GM12878 (cell line): ENCODE measurements around the gene TAF10. TPM values are rescaled to one million over a fixed set of nuclear protein-coding genes. Genes with fewer than 3 reads are reported as not detected.
A peak's percentile ranks its signal among the peaks of the same experiment; 100 is the strongest.

Experiments
- ATAC-seq: fragments of 200-7000 bp; cut with Tn5 transposase; 3 replicates; pipeline ENCODE4 v1.9.1; 2020; ENCODE audit warnings: mild to moderate bottlenecking, moderate library complexity
- BruUV-seq: library from RNA; stranded (reverse); fragments of 400-500 nt; replicated peaks from 2 replicates; lab custom pipeline; 2021; lab: Mats Ljungman, UMichigan
- CTCF ChIA-PET: fragments of 300-600 bp; sonication (Branson Sonifier 250); formaldehyde crosslinking; extraction: SDS; loops from one replicate; lab custom pipeline; 2021; ENCODE audit warnings: inconsistent platforms; lab: Yijun Ruan, JAX
- POLR2A ChIA-PET: fragments of 350-600 bp; formaldehyde crosslinking; extraction: SDS; loops from one replicate; lab custom pipeline; 2021; ENCODE audit warnings: inconsistent platforms; lab: Charles Lee
- RAD21 ChIA-PET: fragments of 300-600 bp; sonication (Branson Sonifier 250); formaldehyde crosslinking; loops from one replicate; lab custom pipeline; 2023; ENCODE audit warnings: antibody characterized with exemption; ENCODE audit not compliant: unreplicated experiment; lab: Charles Lee
- SMC1A ChIA-PET: fragments of 300-600 bp; sonication (Branson Sonifier 250); formaldehyde crosslinking; loops from one replicate; lab custom pipeline; 2023; ENCODE audit not compliant: unreplicated experiment, uncharacterized antibody; lab: Charles Lee
- DNase-seq: peaks from one replicate; pipeline ENCODE4 v3.0.0-alpha.2; 2011; ENCODE audit warnings: low read depth, low spot score
- FAIRE-seq: peaks from 3 replicates; lab custom pipeline; 2011; peaks lifted over from hg19 to GRCh38; lab: Jason Lieb, UNC
- H2AFZ ChIP-seq: 2 replicates; pipeline ENCODE4 v1.6.0; 2011; ENCODE audit warnings: low read depth, low read length, control low read depth; ENCODE audit not compliant: control insufficient read depth
- H3K27ac ChIP-seq: 2 replicates; pipeline ENCODE4 v1.5.1; 2011; ENCODE audit warnings: control low read depth; ENCODE audit not compliant: control insufficient read depth, insufficient read depth
- H3K27me3 ChIP-seq, 2 experiments: replicated peaks in 1 of 2; 2 replicates each; pipeline versions ENCODE4 v1.6.0 to v1.6.1; 2011; ENCODE audit warnings: low read length in 1 of 2; ENCODE audit not compliant: control insufficient read depth in 2 of 2, insufficient read depth in 2 of 2
- H3K36me3 ChIP-seq, 2 experiments: 2 replicates each; pipeline ENCODE4 v1.5.1; 2011; ENCODE audit warnings: low read length in 1 of 2; ENCODE audit not compliant: control insufficient read depth in 2 of 2, insufficient read depth in 2 of 2
- H3K4me1 ChIP-seq: 2 replicates; pipeline ENCODE4 v1.6.1; 2011; ENCODE audit warnings: mild to moderate bottlenecking, low read length, moderate library complexity, mixed read lengths; ENCODE audit not compliant: control insufficient read depth, insufficient read depth
- H3K4me2 ChIP-seq: 2 replicates; pipeline ENCODE4 v1.6.0; 2011; ENCODE audit warnings: control low read depth; ENCODE audit not compliant: control insufficient read depth, insufficient read depth
- H3K4me3 ChIP-seq: fragments of 200-600 bp; sonication (generic); 2 replicates; pipeline ENCODE4 v1.5.1; 2016
- H3K79me2 ChIP-seq: 2 replicates; pipeline ENCODE4 v1.6.0; 2011; ENCODE audit warnings: low read length; ENCODE audit not compliant: control insufficient read depth, insufficient read depth
- H3K9ac ChIP-seq: 2 replicates; pipeline ENCODE4 v1.8.0; 2011; ENCODE audit warnings: low read length, control low read depth, mixed read lengths; ENCODE audit not compliant: control insufficient read depth, insufficient read depth
- H3K9me3 ChIP-seq: replicated peaks from 3 replicates; pipeline ENCODE4 v1.5.1; 2011; ENCODE audit warnings: mild to moderate bottlenecking, low read length; ENCODE audit not compliant: control insufficient read depth, insufficient read depth
- H4K20me1 ChIP-seq: 2 replicates; pipeline ENCODE4 v1.6.0; 2011; ENCODE audit not compliant: control insufficient read depth, insufficient read depth
- BMI1 ChIP-seq: fragments of 450-650 bp; IDR thresholded peaks from 2 replicates; pipeline ENCODE4 v1.6.1; 2016; ENCODE audit warnings: mild to moderate bottlenecking, moderate library complexity, borderline replicate concordance
- E4F1 ChIP-seq: fragments of 450-650 bp; IDR thresholded peaks from 2 replicates; pipeline ENCODE4 v1.6.1; 2018; ENCODE audit warnings: borderline replicate concordance, mild to moderate bottlenecking; ENCODE audit not compliant: partially characterized antibody
- JUND ChIP-seq: IDR thresholded peaks from 2 replicates; pipeline ENCODE4 v1.6.1; 2012; ENCODE audit warnings: low read depth, mild to moderate bottlenecking, low read length, improper control_type of control experiment, moderate library complexity
- PKNOX1 ChIP-seq: fragments of 450-650 bp; IDR thresholded peaks from 2 replicates; pipeline ENCODE4 v1.6.1; 2016; ENCODE audit warnings: mild to moderate bottlenecking
- RBBP5 ChIP-seq: fragments of 200-600 bp; sonication (generic); conservative IDR thresholded peaks from 2 replicates; pipeline ENCODE4 v1.6.1; 2016
- YY1 ChIP-seq: IDR thresholded peaks from 2 replicates; pipeline ENCODE4 v1.6.1; 2011; ENCODE audit warnings: low read depth, mild to moderate bottlenecking, low read length
- ZBTB4 ChIP-seq: fragments of 450-650 bp; formaldehyde crosslinking; IDR thresholded peaks from 2 replicates; pipeline ENCODE4 v1.4.0; 2022; ENCODE audit warnings: mild to moderate bottlenecking, moderate library complexity
- WGBS: methylation state at CpG from one replicate; pipeline ENCODE4 v1.1.6; 2016; ENCODE audit warnings: low lambda C conversion rate; ENCODE audit not compliant: insufficient replicate concordance, insufficient coverage; ENCODE audit errors: missing lambda C conversion rate; 5-methylcytosine and 5-hydroxymethylcytosine counted together
- in situ Hi-C: fragments of 300-500 bp; cut with MboI; formaldehyde crosslinking; loops from 9 replicates; pipeline ENCODE4 v1.14.3; 2018; ENCODE audit warnings: mixed read lengths
- intact Hi-C: fragments of 100-400 bp; cut with micrococcal nuclease; formaldehyde crosslinking; loops from one replicate; pipeline ENCODE4 v1.14.2; 2022; ENCODE audit not compliant: unreplicated experiment
- polyA plus RNA-seq, 11 experiments: library from polyadenylated mRNA; depleted of rRNA in 4 of 11; unstranded in 6 of 11; stranded (reverse) in 5 of 11; fragments of >200 nt; fragmentation: Nextera tagmentation in 4 of 11; fragmentation: Illumina TruSeq in 1 of 11; extraction: Ambion mirVana in 4 of 11; extraction: Trizol in 1 of 11; gene quantifications; 1 replicate in 1 of 11; 2 replicates in 10 of 11; pipeline versions ENCODE4 v1.2.1 to v1.2.3, GENCODE V29; 2011 to 2016; ENCODE audit warnings: inconsistent platforms in 2 of 11, missing spikeins in 2 of 11, low read depth in 1 of 11
- total RNA-seq, 4 experiments: library from RNA; depleted of rRNA in 3 of 4; stranded (reverse); fragments of >200 nt in 3 of 4; fragmentation: Illumina TruSeq in 1 of 4; extraction: Trizol in 1 of 4; gene quantifications; 2 replicates each; pipeline versions ENCODE4 v1.2.1 to v1.2.3, GENCODE V29; 2013 to 2021
- TF ChIP-seq, protein P1 (sequence below): IDR thresholded peaks from 2 replicates; pipeline ENCODE4 v1.6.1; 2011; ENCODE audit warnings: borderline replicate concordance, low read depth, mild to moderate bottlenecking, moderate library complexity, low read length; ENCODE audit not compliant: insufficient read depth, poor library complexity, severe bottlenecking
- TF ChIP-seq, protein P2 (sequence below): fragments of 450-650 bp; IDR thresholded peaks from 2 replicates; pipeline ENCODE4 v1.6.1; 2017; ENCODE audit warnings: borderline replicate concordance

The TAF10 gene
- total and polyA plus RNA-seq, 10 of the 15 experiments (the other 5 are each of a cell fraction or from before 2014, with no cell fraction given): 26.7 to 251 (median 149) TPM

DNA sequence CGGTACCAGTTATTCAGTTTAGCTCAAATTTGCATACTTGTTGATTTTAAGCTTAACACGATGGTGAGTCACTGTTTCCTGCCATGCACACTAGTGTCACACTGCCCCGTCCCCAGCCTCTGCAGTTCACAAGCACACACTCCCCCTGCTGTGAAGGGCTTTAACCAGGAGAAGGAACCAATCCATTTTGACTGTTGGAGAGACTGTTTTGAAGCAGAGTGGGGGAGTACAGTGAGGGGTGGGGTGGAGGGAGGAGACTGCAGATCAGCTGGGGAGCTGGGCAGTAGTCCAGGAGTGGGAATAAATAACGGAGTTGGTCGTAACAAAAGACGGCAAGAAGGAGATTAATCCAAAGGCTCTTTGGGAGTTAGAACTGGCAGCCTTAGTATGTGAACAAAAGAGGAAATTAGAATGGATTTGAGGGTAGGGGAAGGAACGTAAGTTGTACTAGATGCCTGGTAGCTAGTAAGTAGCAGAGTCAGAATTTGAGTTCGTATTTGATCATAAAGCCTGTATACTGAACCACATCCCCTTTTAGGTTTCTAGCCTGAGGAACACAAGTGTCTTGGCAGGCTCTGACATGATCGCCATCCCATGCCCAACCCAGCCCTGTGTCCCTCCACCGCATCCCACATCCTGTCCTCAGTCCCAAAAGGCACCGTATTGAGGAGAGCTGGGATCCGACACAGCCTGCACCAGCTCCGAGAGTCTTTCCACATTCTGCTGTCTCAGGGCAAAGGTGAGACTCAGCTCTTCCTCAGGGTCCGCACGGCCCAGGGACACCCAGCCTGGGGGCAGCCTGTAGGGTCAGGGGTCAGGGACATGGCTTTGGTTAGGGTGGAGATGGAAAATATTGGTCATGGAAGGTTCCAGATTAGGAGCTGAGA lies 6.3 kb upstream of the TAF10 start (continued):
- TF ChIP-seq E4F1: no peak
- TF ChIP-seq, protein P1, sequence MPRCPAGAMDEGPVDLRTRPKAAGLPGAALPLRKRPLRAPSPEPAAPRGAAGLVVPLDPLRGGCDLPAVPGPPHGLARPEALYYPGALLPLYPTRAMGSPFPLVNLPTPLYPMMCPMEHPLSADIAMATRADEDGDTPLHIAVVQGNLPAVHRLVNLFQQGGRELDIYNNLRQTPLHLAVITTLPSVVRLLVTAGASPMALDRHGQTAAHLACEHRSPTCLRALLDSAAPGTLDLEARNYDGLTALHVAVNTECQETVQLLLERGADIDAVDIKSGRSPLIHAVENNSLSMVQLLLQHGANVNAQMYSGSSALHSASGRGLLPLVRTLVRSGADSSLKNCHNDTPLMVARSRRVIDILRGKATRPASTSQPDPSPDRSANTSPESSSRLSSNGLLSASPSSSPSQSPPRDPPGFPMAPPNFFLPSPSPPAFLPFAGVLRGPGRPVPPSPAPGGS: no peak

- Histone ChIP-seq H3K9me3 (no peaks in the 10 kb centered on the region), H3K27ac (no peak overlapping the region), H4K20me1 (no peaks in the 10 kb centered on the region), H3K4me3 (peak overlapping the region; percentile 95; the same call in 1 of the 2 replicates), H2AFZ (no peak overlapping the region), H3K27me3 (no peaks in the 10 kb centered on the region), H3K4me1 (peaks cover 13% of the 10 kb centered on the region), H3K9ac (no peak overlapping the region; the same call in 1 of the 2 replicates), H3K79me2 (peaks cover 12% of the 10 kb centered on the region), H3K36me3 (peaks cover 0 to 6% of the 10 kb centered on the region in 2 experiments; a peak in 1 of 4 replicates), H3K4me2 (peak overlapping the region; percentile 92)
- WGBS: 81% methylated on average over 5 of the region's 5 CpGs
- DNase-seq (no peak), FAIRE-seq (no peak), ATAC-seq (no peak)
- intact Hi-C loops (loop anchor here (10.0 kb wide), 1 partner anchor 907 kb away; no protein-coding TSS in a partner anchor), in situ Hi-C loops (loop anchor here (10.0 kb wide), 1 partner anchor 907 kb away; no protein-coding TSS in a partner anchor)
- ChIA-PET SMC1A (interaction anchor here (1.0 to 3.5 kb wide), 8 partner anchors 10 to 87 kb away, joined by 3 to 34 read pairs (median 10); partner anchors contain the start of genes ILK and MRPL17), POLR2A (interaction anchor here (1.1 to 9.1 kb wide), 4 partner anchors 8 to 66 kb away, joined by 3 to 85 read pairs (median 30); partner anchors contain the start of genes ILK, MRPL17 and TAF10), CTCF (interaction anchor here (0.6 to 3.5 kb wide), 6 partner anchors 9 to 85 kb away, joined by 3 to 27 read pairs (median 20); partner anchors contain the start of genes ILK and MRPL17), RAD21 (interaction anchor here (1.1 to 4.3 kb wide), 7 partner anchors 8 to 238 kb away, joined by 3 to 55 read pairs (median 10); partner anchors contain the start of genes ILK, MRPL17 and RRP8)
- no TSS peak for BruUV-seq
- TF ChIP-seq ZBTB4 (CRISPR knock-in tag) (no peak), RBBP5 (no peak), JUND (no peak), PKNOX1 (no peak), BMI1 (no peak), YY1 (no peak)
- TF ChIP-seq, protein P2, sequence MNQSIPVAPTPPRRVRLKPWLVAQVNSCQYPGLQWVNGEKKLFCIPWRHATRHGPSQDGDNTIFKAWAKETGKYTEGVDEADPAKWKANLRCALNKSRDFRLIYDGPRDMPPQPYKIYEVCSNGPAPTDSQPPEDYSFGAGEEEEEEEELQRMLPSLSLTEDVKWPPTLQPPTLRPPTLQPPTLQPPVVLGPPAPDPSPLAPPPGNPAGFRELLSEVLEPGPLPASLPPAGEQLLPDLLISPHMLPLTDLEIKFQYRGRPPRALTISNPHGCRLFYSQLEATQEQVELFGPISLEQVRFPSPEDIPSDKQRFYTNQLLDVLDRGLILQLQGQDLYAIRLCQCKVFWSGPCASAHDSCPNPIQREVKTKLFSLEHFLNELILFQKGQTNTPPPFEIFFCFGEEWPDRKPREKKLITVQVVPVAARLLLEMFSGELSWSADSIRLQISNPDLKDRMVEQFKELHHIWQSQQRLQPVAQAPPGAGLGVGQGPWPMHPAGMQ: no peak
These were observed 5.3 kb upstream of the TAF10 start for GRCh38 chr11:6617315-6617781.
